Measurements from ENCODE around the gene KNOP1.

- TF ChIP-seq, protein P1, sequence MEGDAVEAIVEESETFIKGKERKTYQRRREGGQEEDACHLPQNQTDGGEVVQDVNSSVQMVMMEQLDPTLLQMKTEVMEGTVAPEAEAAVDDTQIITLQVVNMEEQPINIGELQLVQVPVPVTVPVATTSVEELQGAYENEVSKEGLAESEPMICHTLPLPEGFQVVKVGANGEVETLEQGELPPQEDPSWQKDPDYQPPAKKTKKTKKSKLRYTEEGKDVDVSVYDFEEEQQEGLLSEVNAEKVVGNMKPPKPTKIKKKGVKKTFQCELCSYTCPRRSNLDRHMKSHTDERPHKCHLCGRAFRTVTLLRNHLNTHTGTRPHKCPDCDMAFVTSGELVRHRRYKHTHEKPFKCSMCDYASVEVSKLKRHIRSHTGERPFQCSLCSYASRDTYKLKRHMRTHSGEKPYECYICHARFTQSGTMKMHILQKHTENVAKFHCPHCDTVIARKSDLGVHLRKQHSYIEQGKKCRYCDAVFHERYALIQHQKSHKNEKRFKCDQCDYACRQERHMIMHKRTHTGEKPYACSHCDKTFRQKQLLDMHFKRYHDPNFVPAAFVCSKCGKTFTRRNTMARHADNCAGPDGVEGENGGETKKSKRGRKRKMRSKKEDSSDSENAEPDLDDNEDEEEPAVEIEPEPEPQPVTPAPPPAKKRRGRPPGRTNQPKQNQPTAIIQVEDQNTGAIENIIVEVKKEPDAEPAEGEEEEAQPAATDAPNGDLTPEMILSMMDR (IDR thresholded peaks at IDR 0.05 in 4 of 5, conservative IDR thresholded peaks at IDR 0.05 in 1 of 5) = no peak
- no peak for TF ChIP-seq POLR2A (IDR thresholded peaks at IDR 0.05)
Measured at GRCh38 chr16:19655242-19655777, 62.7 kb downstream of the KNOP1 start.
